T-helper 1 cell treated with Interleukin-12 subunit alpha and Interleukin-12 subunit beta and Interleukin-4 antibody, amounts not matched to agents 30 μg/mL and 1 μg/mL, for 36 hours (primary cell): ENCODE results near the gene HSPG2.
"Not testable (repeated sequence)": the region's sequence is repeated elsewhere in the genome, so short reads cannot be mapped to it uniquely, and the experiment has no call there.

Experiments used
- H3K27ac Mint-ChIP-seq: one replicate; pipeline ENCODE4 v1.8.0; 2021; ENCODE audit warnings: mild to moderate bottlenecking, mixed read lengths
- H3K27me3 Mint-ChIP-seq: one replicate; pipeline ENCODE4 v1.8.0; 2021; ENCODE audit warnings: low read depth, mixed read lengths
- H3K36me3 Mint-ChIP-seq: one replicate; pipeline ENCODE4 v1.8.0; 2021; ENCODE audit warnings: low read depth, mixed read lengths
- H3K4me1 Mint-ChIP-seq: one replicate; pipeline ENCODE4 v1.8.0; 2021; ENCODE audit warnings: low read depth, mixed read lengths
- H3K4me3 Mint-ChIP-seq: one replicate; pipeline ENCODE4 v1.8.0; 2021; ENCODE audit warnings: mild to moderate bottlenecking, moderate library complexity, mixed read lengths
- H3K9me3 Mint-ChIP-seq: one replicate; pipeline ENCODE4 v1.8.0; 2021; ENCODE audit warnings: mixed read lengths

The HSPG2 gene

DNA sequence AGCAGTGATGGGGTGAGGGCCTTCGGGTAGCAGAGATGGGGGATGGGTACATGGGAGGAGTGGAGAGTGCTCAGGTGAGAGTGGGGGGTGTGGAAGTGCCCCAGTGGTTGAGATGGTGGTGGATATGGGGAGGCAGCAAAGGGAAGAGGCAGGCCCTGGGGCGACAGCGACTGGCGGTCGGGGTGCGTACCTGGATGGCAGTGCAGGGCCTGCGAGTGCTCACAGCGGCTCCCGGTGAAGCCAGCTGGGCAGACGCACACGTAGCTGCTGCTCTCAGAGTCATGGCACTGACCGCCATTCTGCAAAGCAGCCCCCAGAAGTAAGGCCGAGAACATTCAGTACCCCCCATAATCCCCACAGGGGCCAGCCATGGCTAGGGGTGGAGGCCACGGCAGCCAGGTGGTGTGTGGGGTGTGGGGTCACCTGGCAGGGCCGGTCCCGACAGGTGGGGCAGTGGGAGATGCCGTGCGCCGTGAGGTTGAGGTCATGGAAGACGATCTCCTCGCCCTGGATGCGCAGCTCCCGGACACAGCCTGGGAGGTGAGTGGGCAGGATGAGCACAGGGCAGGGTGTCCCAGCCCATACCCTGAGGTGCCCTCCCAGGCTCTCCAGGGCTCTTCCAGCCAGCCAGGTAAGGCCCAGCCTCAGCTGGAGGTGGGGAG, 106.2 kb downstream of the HSPG2 start:
- Mint-ChIP-seq H3K4me1 (no peaks in the 10 kb centered on the region), H3K36me3 (peaks cover 11% of the 10 kb centered on the region), H3K4me3 (no peak overlapping the region), H3K27ac (no peak overlapping the region), H3K9me3 (peaks cover 17% of the 10 kb centered on the region), H3K27me3 (no peaks in the 10 kb centered on the region)

GRCh38 chr1:21829294-21829693, 107.8 kb downstream of the HSPG2 start:
- H3K27me3 Mint-ChIP-seq: no peaks in the 10 kb centered on the region
- H3K27ac Mint-ChIP-seq: no peak overlapping the region
- H3K4me1 Mint-ChIP-seq: no peaks in the 10 kb centered on the region
- no peak overlapping the region for H3K4me3 Mint-ChIP-seq
- peaks cover 7% of the 10 kb centered on the region for H3K9me3 Mint-ChIP-seq
- peaks cover 4% of the 10 kb centered on the region for H3K36me3 Mint-ChIP-seq

GRCh38 chr1:21828506-21829210, 108.5 kb downstream of the HSPG2 start:
- no peak overlapping the region for H3K27ac Mint-ChIP-seq
- no peaks in the 10 kb centered on the region for H3K27me3 Mint-ChIP-seq

DNA sequence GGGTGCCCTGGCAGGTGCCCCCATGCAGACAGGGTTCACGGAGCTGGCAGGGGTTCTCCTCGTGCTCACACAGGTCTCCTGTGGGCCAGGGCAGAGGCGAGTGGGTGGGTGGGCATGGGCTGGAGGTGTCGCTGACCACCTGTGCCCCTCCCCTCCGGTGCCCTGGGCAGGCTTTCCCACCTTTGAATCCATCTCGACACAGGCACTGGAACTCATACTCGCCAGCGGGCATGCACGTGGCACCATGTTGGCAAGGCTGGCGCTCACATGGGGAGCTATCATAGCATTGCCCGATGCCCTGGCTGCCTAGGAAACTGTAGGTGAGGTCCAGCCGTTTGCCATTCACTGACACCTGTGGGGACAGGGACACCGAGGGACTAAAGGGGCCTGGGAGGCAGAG, 109.0 kb downstream of the HSPG2 start:
- Mint-ChIP-seq H3K36me3 (no peaks in the 10 kb centered on the region), H3K27me3 (no peaks in the 10 kb centered on the region), H3K4me3 (no peak overlapping the region), H3K27ac (no peak overlapping the region), H3K9me3 (no peaks in the 10 kb centered on the region), H3K4me1 (no peaks in the 10 kb centered on the region)

More at GRCh38 chr1:21828506-21829210, 108.5 kb downstream of the HSPG2 start:
- H3K36me3 Mint-ChIP-seq: no peaks in the 10 kb centered on the region
- no peaks in the 10 kb centered on the region for H3K4me1 Mint-ChIP-seq
- H3K4me3 Mint-ChIP-seq: no peak overlapping the region
- H3K9me3 Mint-ChIP-seq: peaks cover under 1% of the 10 kb centered on the region

DNA sequence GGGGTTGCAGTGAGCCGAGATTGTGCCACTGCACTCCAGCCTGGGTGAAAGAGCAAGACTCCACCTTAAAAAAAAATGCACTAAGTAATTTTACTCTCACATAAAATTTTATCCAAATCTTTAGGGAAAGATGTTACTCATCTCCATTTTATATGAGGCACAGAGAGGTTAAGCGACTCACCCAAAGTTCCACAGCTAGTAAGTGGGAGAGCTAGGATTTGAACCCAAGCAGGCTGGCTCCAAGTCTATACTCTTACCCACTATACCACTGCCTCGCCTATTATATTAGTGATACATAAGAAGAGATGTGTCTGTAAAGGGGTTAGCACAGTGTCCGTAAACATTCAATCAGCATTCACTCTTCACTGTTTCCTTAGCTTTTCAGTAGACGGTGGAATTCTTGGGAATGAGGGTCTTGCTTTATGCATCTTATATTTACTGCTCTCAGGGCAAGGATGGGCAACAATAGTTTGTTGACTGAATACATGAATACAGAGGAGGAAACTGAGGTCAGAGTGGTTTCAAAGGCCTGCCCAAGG, 109.9 kb downstream of the HSPG2 start:
- Mint-ChIP-seq H3K4me3 (no peak overlapping the region), H3K27me3 (no peaks in the 10 kb centered on the region), H3K9me3 (no peaks in the 10 kb centered on the region), H3K36me3 (no peaks in the 10 kb centered on the region), H3K4me1 (no peaks in the 10 kb centered on the region), H3K27ac (no peak overlapping the region)

DNA sequence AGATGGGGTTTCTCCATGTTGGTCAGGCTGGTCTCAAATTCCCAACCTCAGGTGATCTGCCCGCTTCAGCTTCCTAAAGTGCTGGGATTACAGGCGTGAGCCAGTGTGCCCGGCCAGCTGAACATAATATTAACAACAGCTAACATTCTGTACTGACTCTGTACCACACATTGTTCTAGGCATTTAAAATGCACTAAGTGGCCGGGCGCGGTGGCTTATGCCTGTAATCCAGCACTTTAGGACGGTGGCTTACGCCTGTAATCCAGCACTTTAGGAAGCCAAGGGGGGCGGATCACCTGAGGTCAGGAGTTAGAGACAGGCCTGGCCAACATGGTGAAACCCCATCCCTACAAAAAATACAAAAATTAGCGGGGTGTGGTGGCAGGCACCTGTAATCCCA, 110.4 kb downstream of the HSPG2 start:
- not testable (repeated sequence) for H3K27ac Mint-ChIP-seq, H3K4me1 Mint-ChIP-seq, H3K4me3 Mint-ChIP-seq, H3K9me3 Mint-ChIP-seq, H3K27me3 Mint-ChIP-seq, H3K36me3 Mint-ChIP-seq

DNA sequence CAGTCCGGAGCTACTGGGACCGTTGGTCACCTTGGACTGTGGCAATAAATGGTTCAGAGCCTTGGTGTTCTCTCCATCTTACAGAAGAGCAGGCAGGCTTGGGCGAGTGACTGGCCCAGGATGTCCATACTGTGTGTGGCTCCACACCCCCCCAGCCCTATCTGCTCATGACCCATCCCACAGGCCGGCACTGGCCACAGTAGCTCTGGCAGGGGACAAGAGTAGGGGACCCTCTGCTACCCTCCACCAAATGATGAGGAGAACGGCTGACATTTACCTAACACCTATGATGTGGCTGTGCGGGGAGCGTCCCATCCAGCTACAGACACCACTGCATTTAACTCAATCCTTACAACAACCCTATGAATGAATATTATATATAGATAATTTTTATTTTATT, 111.7 kb downstream of the HSPG2 start:
- Mint-ChIP-seq H3K27me3 (no peaks in the 10 kb centered on the region), H3K36me3 (no peaks in the 10 kb centered on the region), H3K27ac (no peak overlapping the region), H3K9me3 (no peaks in the 10 kb centered on the region), H3K4me1 (no peaks in the 10 kb centered on the region), H3K4me3 (no peak overlapping the region)

DNA sequence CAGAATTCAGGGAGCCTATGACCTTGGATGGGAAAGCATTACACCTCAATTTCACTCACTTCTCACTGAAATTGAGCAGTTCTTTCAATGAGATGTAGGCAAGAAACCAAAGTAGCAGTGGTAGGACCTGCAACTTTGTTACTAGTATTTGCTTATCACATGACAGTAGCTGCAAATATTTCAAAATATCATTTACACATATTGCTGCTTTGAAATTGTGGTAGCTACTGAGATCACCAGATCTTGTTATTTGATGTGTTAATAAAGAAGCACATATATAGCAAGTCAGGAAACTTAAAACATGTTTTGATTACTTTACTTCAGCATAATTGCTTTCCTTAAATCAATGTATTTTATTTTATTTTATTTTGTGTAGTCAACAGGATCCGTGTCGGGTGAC, 112.2 kb downstream of the HSPG2 start:
- H3K9me3 Mint-ChIP-seq: no peaks in the 10 kb centered on the region
- H3K36me3 Mint-ChIP-seq: no peaks in the 10 kb centered on the region
- no peak overlapping the region for H3K4me3 Mint-ChIP-seq
- no peak overlapping the region for H3K27ac Mint-ChIP-seq
- no peaks in the 10 kb centered on the region for H3K4me1 Mint-ChIP-seq
- H3K27me3 Mint-ChIP-seq: no peaks in the 10 kb centered on the region

GRCh38 chr1:21823980-21824702, 113.0 kb downstream of the HSPG2 start:
- Mint-ChIP-seq H3K4me1 (no peaks in the 10 kb centered on the region), H3K27ac (no peak overlapping the region), H3K9me3 (no peaks in the 10 kb centered on the region), H3K27me3 (no peaks in the 10 kb centered on the region), H3K36me3 (no peaks in the 10 kb centered on the region), H3K4me3 (no peak overlapping the region)

GRCh38 chr1:21823206-21823979, 113.7 kb downstream of the HSPG2 start:
- no peaks in the 10 kb centered on the region for H3K36me3 Mint-ChIP-seq
- peaks cover 2% of the 10 kb centered on the region for H3K4me1 Mint-ChIP-seq
- H3K9me3 Mint-ChIP-seq: no peaks in the 10 kb centered on the region
- no peak overlapping the region for H3K4me3 Mint-ChIP-seq
- H3K27ac Mint-ChIP-seq: no peak overlapping the region
- H3K27me3 Mint-ChIP-seq: no peaks in the 10 kb centered on the region

DNA sequence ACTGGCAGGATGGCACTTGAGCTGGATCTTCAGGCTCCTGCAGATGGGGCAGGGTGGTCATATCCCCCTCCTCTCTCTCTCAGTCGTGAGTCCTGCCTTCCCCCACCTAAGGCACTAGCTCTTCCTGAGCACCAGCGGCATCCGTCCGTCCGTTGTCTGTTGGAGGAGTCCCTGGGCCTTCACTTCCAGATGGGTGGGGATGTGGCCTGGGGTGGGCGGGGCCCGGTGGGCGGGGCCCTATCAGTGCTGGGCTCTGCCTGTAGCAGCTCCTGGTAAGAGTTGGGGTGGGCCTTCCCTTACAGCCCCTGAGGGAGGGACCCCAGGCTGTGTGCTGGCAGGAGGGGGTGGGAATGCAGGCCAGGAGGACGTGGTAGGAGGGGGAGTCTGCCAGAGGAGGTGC, 114.8 kb downstream of the HSPG2 start:
- Mint-ChIP-seq H3K27me3 (no peaks in the 10 kb centered on the region), H3K4me1 (peaks cover 2% of the 10 kb centered on the region), H3K36me3 (no peaks in the 10 kb centered on the region), H3K27ac (no peak overlapping the region), H3K9me3 (no peaks in the 10 kb centered on the region), H3K4me3 (no peak overlapping the region)

DNA sequence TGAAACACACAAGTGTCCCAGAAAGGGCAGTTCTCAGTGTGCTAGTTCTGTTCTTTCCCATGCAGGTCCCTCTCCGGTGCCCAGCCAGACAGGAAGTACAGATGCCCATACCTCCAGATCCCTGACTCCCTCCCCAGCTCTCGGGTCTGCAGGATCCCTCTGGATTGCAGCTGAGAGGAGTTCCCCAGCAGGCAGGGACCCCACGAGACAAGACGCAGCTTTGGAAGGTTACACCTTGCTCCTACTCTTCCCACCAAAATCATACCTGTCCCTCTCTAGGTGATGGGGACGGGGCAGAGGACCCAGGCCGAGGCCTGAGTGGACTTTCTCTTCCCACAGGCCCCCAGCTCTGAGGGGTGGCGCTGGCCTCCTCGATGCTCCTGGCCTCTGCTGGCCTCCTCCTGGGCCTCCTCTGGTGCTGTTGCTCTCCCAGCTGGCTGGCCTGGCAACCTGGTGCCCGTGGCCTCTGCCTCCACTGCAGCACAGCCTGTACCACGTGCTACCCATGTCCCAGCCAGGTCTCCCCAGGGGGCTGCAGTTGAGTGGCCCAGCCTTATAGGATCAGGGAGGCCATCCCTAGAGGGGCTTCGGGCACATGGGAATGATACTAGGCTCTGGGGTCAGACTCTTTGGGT, 115.6 kb downstream of the HSPG2 start:
- no peak overlapping the region for H3K27ac Mint-ChIP-seq
- no peaks in the 10 kb centered on the region for H3K36me3 Mint-ChIP-seq
- H3K9me3 Mint-ChIP-seq: no peaks in the 10 kb centered on the region
- no peaks in the 10 kb centered on the region for H3K27me3 Mint-ChIP-seq
- peaks cover 2% of the 10 kb centered on the region for H3K4me1 Mint-ChIP-seq
- H3K4me3 Mint-ChIP-seq: no peak overlapping the region

DNA sequence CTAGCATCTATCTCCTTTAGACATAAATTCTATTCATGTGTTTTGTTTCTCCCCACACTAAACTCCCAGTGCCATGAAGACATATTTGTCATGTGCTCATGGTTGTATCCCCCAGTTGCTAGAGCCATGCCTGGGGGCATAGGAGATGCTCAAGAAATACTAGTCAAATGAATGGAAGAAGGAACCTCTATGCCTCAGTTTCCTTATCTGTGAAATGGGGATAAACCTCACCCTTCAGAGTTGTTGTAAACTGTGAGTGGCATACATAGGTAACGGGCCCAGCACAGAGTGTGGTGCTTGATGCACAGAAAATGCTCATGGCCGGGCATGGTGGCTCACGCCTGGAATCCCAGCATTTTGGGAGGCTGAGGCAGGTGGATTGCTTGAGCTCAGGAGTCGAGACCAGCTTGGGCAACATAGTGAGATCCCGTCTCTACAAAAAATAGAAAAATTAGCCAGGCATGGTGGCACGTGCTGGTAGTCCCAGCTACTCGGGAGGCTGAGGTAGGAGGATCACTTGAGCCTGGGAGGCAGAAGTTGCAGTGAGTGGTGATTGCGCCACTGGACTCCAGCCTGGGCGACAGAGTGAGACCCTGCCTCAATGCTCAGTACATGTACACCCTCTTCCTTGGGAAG, 116.4 kb downstream of the HSPG2 start:
- Mint-ChIP-seq H3K27ac (no peak overlapping the region), H3K36me3 (no peaks in the 10 kb centered on the region), H3K9me3 (no peaks in the 10 kb centered on the region), H3K27me3 (no peaks in the 10 kb centered on the region), H3K4me1 (peaks cover 2% of the 10 kb centered on the region), H3K4me3 (no peak overlapping the region)
